ENCODE results near the gene POLD3. TPM values are rescaled to one million over a fixed set of nuclear protein-coding genes. Genes with fewer than 3 reads are reported as not detected.

The POLD3 gene
- total and polyA plus RNA-seq, 10 of the 15 experiments (the other 5 are each of a cell fraction or from before 2014, with no cell fraction given): 23.8 to 63.7 (median 38.7) TPM

DNA sequence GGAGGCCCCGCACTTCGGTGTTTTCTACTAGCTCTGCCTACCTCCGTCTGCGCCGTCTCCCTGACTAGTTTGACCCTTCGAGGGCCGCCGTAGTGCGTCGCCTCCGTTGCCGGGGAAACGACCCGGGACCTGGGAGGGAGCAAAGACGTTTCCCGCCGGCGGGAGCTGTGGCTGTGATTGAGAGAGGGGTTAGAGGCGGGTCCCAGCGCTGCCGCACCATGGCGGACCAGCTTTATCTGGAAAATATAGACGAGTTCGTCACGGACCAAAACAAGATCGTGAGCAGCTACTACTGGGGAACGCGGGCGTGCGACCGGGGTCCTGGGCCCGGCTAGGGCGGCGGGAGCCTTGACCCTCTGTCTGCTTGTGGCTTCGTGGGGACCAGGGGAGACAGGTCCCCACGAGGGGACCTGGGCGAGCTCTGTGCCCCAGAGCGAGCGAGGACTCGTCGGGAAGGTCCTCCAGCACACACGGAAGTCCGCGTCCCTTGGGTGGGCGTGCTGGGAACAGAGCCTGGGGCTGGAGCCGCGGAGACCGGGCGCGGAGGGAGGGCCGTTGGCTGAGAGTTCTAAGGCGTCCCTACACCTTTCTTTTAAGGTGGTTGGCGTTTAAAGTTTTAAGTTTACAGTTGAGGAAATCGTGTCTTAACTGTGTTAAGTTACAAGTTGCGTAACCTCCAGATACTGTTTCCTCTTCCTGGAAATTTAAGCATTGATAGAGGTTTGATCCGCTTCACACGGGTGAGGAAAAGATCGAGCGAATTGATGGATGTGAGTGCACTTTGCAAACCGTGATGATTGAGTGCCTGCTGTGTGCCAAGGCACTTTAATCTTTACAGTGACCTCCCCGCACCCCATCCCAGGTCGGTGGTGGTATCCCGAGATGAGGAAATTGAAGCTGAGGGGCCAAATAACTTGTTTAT lies at the start of gene POLD3 (continued):
- TF ChIP-seq NFIC (IDR thresholded peaks at IDR 0.05; ENCODE audit: low read depth, low read length) (no peak), GATAD2B (conservative IDR thresholded peaks at IDR 0.05; ENCODE audit: low read depth) (no peak; the same call in none of the 2 replicates), NFXL1 (IDR thresholded peaks at IDR 0.05; ENCODE audit: borderline replicate concordance) (no peak)
- TF ChIP-seq, protein P1, sequence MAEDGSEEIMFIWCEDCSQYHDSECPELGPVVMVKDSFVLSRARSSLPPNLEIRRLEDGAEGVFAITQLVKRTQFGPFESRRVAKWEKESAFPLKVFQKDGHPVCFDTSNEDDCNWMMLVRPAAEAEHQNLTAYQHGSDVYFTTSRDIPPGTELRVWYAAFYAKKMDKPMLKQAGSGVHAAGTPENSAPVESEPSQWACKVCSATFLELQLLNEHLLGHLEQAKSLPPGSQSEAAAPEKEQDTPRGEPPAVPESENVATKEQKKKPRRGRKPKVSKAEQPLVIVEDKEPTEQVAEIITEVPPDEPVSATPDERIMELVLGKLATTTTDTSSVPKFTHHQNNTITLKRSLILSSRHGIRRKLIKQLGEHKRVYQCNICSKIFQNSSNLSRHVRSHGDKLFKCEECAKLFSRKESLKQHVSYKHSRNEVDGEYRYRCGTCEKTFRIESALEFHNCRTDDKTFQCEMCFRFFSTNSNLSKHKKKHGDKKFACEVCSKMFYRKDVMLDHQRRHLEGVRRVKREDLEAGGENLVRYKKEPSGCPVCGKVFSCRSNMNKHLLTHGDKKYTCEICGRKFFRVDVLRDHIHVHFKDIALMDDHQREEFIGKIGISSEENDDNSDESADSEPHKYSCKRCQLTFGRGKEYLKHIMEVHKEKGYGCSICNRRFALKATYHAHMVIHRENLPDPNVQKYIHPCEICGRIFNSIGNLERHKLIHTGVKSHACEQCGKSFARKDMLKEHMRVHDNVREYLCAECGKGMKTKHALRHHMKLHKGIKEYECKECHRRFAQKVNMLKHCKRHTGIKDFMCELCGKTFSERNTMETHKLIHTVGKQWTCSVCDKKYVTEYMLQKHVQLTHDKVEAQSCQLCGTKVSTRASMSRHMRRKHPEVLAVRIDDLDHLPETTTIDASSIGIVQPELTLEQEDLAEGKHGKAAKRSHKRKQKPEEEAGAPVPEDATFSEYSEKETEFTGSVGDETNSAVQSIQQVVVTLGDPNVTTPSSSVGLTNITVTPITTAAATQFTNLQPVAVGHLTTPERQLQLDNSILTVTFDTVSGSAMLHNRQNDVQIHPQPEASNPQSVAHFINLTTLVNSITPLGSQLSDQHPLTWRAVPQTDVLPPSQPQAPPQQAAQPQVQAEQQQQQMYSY (CRISPR knock-in tag; IDR thresholded peaks at IDR 0.05): no peak
- TF ChIP-seq, protein P2, sequence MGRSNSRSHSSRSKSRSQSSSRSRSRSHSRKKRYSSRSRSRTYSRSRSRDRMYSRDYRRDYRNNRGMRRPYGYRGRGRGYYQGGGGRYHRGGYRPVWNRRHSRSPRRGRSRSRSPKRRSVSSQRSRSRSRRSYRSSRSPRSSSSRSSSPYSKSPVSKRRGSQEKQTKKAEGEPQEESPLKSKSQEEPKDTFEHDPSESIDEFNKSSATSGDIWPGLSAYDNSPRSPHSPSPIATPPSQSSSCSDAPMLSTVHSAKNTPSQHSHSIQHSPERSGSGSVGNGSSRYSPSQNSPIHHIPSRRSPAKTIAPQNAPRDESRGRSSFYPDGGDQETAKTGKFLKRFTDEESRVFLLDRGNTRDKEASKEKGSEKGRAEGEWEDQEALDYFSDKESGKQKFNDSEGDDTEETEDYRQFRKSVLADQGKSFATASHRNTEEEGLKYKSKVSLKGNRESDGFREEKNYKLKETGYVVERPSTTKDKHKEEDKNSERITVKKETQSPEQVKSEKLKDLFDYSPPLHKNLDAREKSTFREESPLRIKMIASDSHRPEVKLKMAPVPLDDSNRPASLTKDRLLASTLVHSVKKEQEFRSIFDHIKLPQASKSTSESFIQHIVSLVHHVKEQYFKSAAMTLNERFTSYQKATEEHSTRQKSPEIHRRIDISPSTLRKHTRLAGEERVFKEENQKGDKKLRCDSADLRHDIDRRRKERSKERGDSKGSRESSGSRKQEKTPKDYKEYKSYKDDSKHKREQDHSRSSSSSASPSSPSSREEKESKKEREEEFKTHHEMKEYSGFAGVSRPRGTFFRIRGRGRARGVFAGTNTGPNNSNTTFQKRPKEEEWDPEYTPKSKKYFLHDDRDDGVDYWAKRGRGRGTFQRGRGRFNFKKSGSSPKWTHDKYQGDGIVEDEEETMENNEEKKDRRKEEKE (IDR thresholded peaks at IDR 0.05): no peak
- TF ChIP-seq, protein P3, sequence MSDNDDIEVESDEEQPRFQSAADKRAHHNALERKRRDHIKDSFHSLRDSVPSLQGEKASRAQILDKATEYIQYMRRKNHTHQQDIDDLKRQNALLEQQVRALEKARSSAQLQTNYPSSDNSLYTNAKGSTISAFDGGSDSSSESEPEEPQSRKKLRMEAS (IDR thresholded peaks at IDR 0.05; ENCODE audit: low read depth, low read length): peak; percentile 65
- TF ChIP-seq, protein P4, sequence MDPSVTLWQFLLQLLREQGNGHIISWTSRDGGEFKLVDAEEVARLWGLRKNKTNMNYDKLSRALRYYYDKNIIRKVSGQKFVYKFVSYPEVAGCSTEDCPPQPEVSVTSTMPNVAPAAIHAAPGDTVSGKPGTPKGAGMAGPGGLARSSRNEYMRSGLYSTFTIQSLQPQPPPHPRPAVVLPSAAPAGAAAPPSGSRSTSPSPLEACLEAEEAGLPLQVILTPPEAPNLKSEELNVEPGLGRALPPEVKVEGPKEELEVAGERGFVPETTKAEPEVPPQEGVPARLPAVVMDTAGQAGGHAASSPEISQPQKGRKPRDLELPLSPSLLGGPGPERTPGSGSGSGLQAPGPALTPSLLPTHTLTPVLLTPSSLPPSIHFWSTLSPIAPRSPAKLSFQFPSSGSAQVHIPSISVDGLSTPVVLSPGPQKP (IDR thresholded peaks at IDR 0.05; ENCODE audit: low read depth, low read length): no peak
- TF ChIP-seq, protein P5, sequence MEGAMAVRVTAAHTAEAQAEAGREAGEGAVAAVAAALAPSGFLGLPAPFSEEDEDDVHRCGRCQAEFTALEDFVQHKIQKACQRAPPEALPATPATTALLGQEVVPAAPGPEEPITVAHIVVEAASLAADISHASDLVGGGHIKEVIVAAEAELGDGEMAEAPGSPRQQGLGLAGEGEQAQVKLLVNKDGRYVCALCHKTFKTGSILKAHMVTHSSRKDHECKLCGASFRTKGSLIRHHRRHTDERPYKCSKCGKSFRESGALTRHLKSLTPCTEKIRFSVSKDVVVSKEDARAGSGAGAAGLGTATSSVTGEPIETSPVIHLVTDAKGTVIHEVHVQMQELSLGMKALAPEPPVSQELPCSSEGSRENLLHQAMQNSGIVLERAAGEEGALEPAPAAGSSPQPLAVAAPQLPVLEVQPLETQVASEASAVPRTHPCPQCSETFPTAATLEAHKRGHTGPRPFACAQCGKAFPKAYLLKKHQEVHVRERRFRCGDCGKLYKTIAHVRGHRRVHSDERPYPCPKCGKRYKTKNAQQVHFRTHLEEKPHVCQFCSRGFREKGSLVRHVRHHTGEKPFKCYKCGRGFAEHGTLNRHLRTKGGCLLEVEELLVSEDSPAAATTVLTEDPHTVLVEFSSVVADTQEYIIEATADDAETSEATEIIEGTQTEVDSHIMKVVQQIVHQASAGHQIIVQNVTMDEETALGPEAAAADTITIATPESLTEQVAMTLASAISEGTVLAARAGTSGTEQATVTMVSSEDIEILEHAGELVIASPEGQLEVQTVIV (IDR thresholded peaks at IDR 0.05; ENCODE audit: borderline replicate concordance, partially characterized antibody): no peak
- TF ChIP-seq, protein P6, sequence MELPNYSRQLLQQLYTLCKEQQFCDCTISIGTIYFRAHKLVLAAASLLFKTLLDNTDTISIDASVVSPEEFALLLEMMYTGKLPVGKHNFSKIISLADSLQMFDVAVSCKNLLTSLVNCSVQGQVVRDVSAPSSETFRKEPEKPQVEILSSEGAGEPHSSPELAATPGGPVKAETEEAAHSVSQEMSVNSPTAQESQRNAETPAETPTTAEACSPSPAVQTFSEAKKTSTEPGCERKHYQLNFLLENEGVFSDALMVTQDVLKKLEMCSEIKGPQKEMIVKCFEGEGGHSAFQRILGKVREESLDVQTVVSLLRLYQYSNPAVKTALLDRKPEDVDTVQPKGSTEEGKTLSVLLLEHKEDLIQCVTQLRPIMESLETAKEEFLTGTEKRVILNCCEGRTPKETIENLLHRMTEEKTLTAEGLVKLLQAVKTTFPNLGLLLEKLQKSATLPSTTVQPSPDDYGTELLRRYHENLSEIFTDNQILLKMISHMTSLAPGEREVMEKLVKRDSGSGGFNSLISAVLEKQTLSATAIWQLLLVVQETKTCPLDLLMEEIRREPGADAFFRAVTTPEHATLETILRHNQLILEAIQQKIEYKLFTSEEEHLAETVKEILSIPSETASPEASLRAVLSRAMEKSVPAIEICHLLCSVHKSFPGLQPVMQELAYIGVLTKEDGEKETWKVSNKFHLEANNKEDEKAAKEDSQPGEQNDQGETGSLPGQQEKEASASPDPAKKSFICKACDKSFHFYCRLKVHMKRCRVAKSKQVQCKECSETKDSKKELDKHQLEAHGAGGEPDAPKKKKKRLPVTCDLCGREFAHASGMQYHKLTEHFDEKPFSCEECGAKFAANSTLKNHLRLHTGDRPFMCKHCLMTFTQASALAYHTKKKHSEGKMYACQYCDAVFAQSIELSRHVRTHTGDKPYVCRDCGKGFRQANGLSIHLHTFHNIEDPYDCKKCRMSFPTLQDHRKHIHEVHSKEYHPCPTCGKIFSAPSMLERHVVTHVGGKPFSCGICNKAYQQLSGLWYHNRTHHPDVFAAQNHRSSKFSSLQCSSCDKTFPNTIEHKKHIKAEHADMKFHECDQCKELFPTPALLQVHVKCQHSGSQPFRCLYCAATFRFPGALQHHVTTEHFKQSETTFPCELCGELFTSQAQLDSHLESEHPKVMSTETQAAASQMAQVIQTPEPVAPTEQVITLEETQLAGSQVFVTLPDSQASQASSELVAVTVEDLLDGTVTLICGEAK (IDR thresholded peaks at IDR 0.05; ENCODE audit: borderline replicate concordance): peak; percentile 39; the same call in 1 of the 2 replicates
